ENCODE results near the gene MEAK7. TPM values are rescaled to one million over a fixed set of nuclear protein-coding genes. Genes with fewer than 3 reads are reported as not detected.
A peak's percentile ranks its signal among the peaks of the same experiment; 100 is the strongest.

Gene MEAK7
- total RNA-seq, 1 experiment from 2014 or later: 30.9 TPM

DNA sequence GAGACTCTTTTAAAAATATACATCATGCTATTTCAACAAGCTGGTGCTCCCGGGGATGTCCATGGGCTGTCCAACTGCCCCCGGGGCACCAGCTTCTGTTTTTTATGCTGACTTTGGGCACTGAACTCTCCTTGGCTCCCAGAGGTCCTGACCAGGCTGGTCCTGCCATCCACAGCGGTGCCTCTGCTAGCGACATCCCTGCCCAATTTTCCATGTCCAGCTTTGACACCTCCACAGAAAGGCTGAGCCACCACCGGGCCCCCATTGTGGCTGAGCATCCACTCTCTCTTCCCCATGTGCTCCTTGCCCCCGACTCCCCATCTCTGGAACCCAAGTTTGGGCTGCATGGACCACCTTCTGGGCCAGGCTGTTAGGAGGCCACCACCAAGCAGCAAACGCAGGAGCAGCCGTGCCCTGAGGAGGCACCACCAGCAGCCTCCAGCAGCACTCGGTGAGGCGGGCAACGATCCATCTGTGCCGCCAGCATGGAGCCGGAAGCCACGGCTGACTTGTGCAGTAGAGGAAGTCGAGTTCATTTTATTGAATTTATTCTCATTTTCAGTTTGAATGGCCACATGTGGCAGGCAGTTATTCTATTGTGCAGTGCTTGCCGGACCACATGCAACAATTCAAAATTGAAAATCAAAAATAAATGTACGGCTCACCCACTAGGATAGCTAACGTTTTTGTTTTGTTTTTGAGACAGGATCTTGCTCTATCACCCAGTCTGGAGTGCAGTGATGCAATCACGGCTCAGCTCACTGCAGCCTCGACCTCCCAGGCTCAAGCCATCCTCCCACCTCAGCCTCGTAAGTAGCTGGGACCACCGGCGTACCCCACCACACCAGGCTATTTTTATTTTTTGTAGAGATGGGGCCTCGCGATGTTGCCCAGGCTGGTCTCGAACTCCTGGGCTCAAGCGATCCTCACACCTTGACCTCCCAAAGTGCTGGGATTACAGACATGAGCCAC is 2.8 kb upstream of the MEAK7 start:
- no peaks in the 10 kb centered on the region for H3K27me3 Mint-ChIP-seq (ENCODE audit: insufficient read depth, unreplicated experiment)
- H3K27ac Mint-ChIP-seq (ENCODE audit: unreplicated experiment): no peak overlapping the region
- Histone ChIP-seq H3K9me3 (no peaks in the 10 kb centered on the region), H3K36me3 (ENCODE audit: control insufficient read depth, insufficient read depth, low read length) (no peaks in the 10 kb centered on the region), H3K4me1 (peaks cover 25% of the 10 kb centered on the region), H3K27me3 (replicated peaks; ENCODE audit: control insufficient read depth, insufficient read depth, low read length) (no peaks in the 10 kb centered on the region), H3K4me3 (ENCODE audit: low read depth, low read length) (no peak overlapping the region)
- H3K9me3 Mint-ChIP-seq (ENCODE audit: unreplicated experiment): no peaks in the 10 kb centered on the region
- no peak for TF ChIP-seq CTCF (IDR thresholded peaks at IDR 0.05; ENCODE audit: insufficient read depth in 1 of 2, low read depth in 1 of 2, low read length in 1 of 2, severe bottlenecking in 1 of 2, unreplicated experiment in 1 of 2)
- peaks cover 22% of the 10 kb centered on the region for H3K36me3 Mint-ChIP-seq (ENCODE audit: insufficient read depth, unreplicated experiment)
- intact Hi-C loops (cut with micrococcal nuclease; ENCODE audit: unreplicated experiment): no loop called here
- H3K4me3 Mint-ChIP-seq (ENCODE audit: unreplicated experiment): no peak overlapping the region
- DNase-seq: peak in 1 of 2 experiments; percentile 35
- no TSS peak for BruUV-seq (replicated peaks)
- ChIA-PET CTCF (interaction anchor here (0.6 to 1.6 kb wide), 6 partner anchors 48 to 463 kb away, joined by 3 to 5 read pairs (median 4); no protein-coding TSS in a partner anchor), POLR2A (interaction anchor here (1.0 kb wide), 1 partner anchor 87 kb away, joined by 3 read pairs; no protein-coding TSS in a partner anchor)
- H3K4me1 Mint-ChIP-seq (ENCODE audit: low read depth, unreplicated experiment): peaks cover 44% of the 10 kb centered on the region

DNA sequence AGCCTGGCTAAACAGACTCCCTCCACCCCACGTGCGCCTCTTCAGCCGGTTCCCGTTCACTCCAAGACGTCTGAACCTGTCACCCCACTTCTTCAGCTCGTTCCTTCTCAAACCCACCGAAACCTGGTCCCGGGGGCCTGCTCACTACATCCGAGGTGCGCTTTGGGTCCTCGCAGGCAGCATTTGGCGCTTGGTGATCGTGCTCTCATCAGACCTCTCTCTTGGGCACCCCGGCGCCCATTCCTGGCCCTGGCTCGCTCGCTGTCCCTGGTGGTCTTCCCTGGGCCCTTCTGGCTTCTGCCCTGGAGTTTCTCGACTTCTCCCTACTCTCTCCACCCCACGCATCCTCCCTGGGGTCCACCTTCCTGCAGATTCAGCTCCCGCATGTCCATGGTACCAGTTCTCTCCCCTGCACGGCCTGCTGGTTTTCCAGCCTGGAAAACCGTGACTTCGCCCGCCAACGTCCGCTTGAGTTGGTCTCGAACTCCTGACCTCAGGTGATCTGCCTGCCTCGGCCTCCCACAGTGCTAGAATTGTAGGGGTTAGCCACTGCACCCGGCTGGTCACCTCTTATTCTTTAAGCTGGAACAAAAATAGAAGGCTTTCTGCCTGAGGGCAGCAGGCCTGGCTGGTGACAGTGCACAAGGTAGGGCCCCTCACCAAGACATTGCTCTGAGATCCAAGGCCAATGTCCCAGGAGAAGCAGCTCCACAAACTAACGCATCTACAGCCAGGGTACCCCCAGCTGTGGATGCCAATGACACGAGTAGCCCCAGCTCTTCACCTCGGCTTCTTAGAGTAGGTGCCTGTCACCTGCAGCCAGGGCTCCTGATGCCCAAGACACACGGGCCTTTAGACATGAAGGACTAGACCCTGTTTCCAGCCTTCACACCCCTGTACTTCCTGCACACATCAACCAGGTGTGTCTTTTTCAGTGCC is 1.1 kb upstream of the MEAK7 start:
- CTCF ChIA-PET: interaction anchor here (0.8 to 1.9 kb wide), 12 partner anchors 13 to 233 kb away, joined by 3 to 5 read pairs (median 3); no protein-coding TSS in a partner anchor
- intact Hi-C loops (cut with micrococcal nuclease; ENCODE audit: unreplicated experiment): no loop called here
- H3K9me3 Mint-ChIP-seq (ENCODE audit: unreplicated experiment): no peaks in the 10 kb centered on the region
- peaks cover 23% of the 10 kb centered on the region for H3K36me3 Mint-ChIP-seq (ENCODE audit: insufficient read depth, unreplicated experiment)
- H3K27ac Mint-ChIP-seq (ENCODE audit: unreplicated experiment): peak overlapping the region; percentile 96
- Histone ChIP-seq H3K36me3 (ENCODE audit: control insufficient read depth, insufficient read depth, low read length) (no peaks in the 10 kb centered on the region), H3K4me3 (ENCODE audit: low read depth, low read length) (peak overlapping the region; percentile 48), H3K27me3 (replicated peaks; ENCODE audit: control insufficient read depth, insufficient read depth, low read length) (no peaks in the 10 kb centered on the region), H3K9me3 (no peaks in the 10 kb centered on the region), H3K4me1 (peaks cover 25% of the 10 kb centered on the region)
- no peaks in the 10 kb centered on the region for H3K27me3 Mint-ChIP-seq (ENCODE audit: insufficient read depth, unreplicated experiment)
- DNase-seq: peak in 1 of 2 experiments; percentile 39
- BruUV-seq (replicated peaks): TSS peak; percentile 57
- peaks cover 41% of the 10 kb centered on the region for H3K4me1 Mint-ChIP-seq (ENCODE audit: low read depth, unreplicated experiment)
- no peak for TF ChIP-seq CTCF (IDR thresholded peaks at IDR 0.05; ENCODE audit: insufficient read depth in 1 of 2, low read depth in 1 of 2, low read length in 1 of 2, severe bottlenecking in 1 of 2, unreplicated experiment in 1 of 2)
- POLR2A ChIA-PET: interaction anchor here (0.6 to 1.0 kb wide), 2 partner anchors 89 to 117 kb away, joined by 3 to 8 read pairs; no protein-coding TSS in a partner anchor
- peak overlapping the region; percentile 88 for H3K4me3 Mint-ChIP-seq (ENCODE audit: unreplicated experiment)
